Esophagus muscularis mucosa (tissue), 4 donors: Measurements from ENCODE around the gene ZNF500. TPM values are rescaled to one million over a fixed set of nuclear protein-coding genes. Genes with fewer than 3 reads are reported as not detected.

Source experiments
- DNase-seq: peaks from one replicate; pipeline ENCODE4 v3.0.0-alpha.2; 2017; ENCODE audit errors: extremely low spot score
- H3K27ac ChIP-seq, 4 donors: fragments of 200-600 bp; sonication (generic); replicated peaks in 1 of 4; 1 replicate in 3 of 4; 2 replicates in 1 of 4; pipeline ENCODE4 v1.5.1; 2016 to 2019; ENCODE audit warnings: mild to moderate bottlenecking in 1 of 4
- H3K27me3 ChIP-seq, 4 donors: fragments of 200-600 bp; sonication (generic); one replicate each; pipeline versions ENCODE4 v1.5.1 to v1.6.0; 2016 to 2019
- H3K36me3 ChIP-seq, 4 donors: fragments of 200-600 bp; sonication (generic); one replicate each; pipeline ENCODE4 v1.5.1; 2016 to 2019
- H3K4me1 ChIP-seq, 4 donors: fragments of 200-600 bp; sonication (generic); one replicate each; pipeline ENCODE4 v1.5.1; 2016 to 2019
- H3K4me3 ChIP-seq, 4 donors: fragments of 200-600 bp; sonication (generic); 1 replicate in 2 of 4; 2 replicates in 2 of 4; pipeline ENCODE4 v1.5.1; 2016 to 2019; ENCODE audit warnings: mild to moderate bottlenecking in 4 of 4, moderate library complexity in 1 of 4
- H3K9me3 ChIP-seq, 4 donors: fragments of 200-600 bp; sonication (generic); 1 replicate in 3 of 4; 2 replicates in 1 of 4; pipeline ENCODE4 v1.5.1; 2016 to 2019
- CTCF ChIP-seq, 3 experiments: fragments of 200-600 bp in 2 of 3; fragments of 450-650 bp in 1 of 3; sonication (generic) in 2 of 3; IDR thresholded peaks; one replicate each; pipeline ENCODE4 v1.5.1; 2017 to 2019; ENCODE audit warnings: antibody characterized with exemption in 3 of 3, mild to moderate bottlenecking in 2 of 3, moderate library complexity in 1 of 3
- EP300 ChIP-seq: sonication (generic); formaldehyde crosslinking; IDR thresholded peaks from one replicate; pipeline ENCODE4 v1.6.1; 2017; ENCODE audit warnings: antibody characterized with exemption
- POLR2A ChIP-seq: fragments of 450-650 bp; IDR thresholded peaks from one replicate; pipeline ENCODE4 v1.6.1; 2017; ENCODE audit warnings: antibody characterized with exemption, moderate library complexity, mild to moderate bottlenecking, low read depth
- POLR2AphosphoS5 ChIP-seq, 2 donors: sonication (generic); formaldehyde crosslinking; IDR thresholded peaks; one replicate each; pipeline ENCODE4 v1.6.1; 2017; ENCODE audit warnings: antibody characterized with exemption in 2 of 2
- WGBS: methylation state at CpG from one replicate; pipeline ENCODE4 v1.1.5; 2018; 5-methylcytosine and 5-hydroxymethylcytosine counted together
- intact Hi-C: fragments of 100-400 bp; cut with DNase I; formaldehyde crosslinking; loops from one replicate; pipeline ENCODE4 v1.15.1; 2023
- total RNA-seq, 4 donors: library from RNA; depleted of rRNA; stranded (reverse); fragments of >200 nt; gene quantifications; one replicate each; pipeline versions ENCODE4 v1.1.0 to v1.2.1, GENCODE V29; 2016

ZNF500 gene
- total RNA-seq, 4 donors from 2014 or later = 7.5 to 19.4 (median 13.9) TPM

GRCh38 chr16:4709481-4709880 lies 57.5 kb downstream of the ZNF500 start:
- DNase-seq = no peak
- Histone ChIP-seq H3K4me1 (no peaks in the 10 kb centered on the region), H3K27ac (no peak overlapping the region), H3K27me3 (no peaks in the 10 kb centered on the region), H3K36me3 (peaks cover 42 to 92% (median 77%) of the 10 kb centered on the region in 4 donors), H3K4me3 (no peak overlapping the region), H3K9me3 (no peaks in the 10 kb centered on the region)
- intact Hi-C loops = no loop called here
- WGBS = 91% methylated on average over 4 of the region's 4 CpGs
- TF ChIP-seq POLR2A = no peak
- no peak for TF ChIP-seq POLR2AphosphoS5 (IDR thresholded peaks at IDR 0.05)
- TF ChIP-seq CTCF (IDR thresholded peaks at IDR 0.05) = no peak
- no peak for TF ChIP-seq EP300

- TF ChIP-seq POLR2AphosphoS5 (IDR thresholded peaks at IDR 0.05) (no peak), CTCF (IDR thresholded peaks at IDR 0.05) (no peak), EP300 (no peak), POLR2A (no peak)
These were observed 60.1 kb downstream of the ZNF500 start for GRCh38 chr16:4706871-4707270.

GRCh38 chr16:4704913-4705312 lies 62.0 kb downstream of the ZNF500 start:
- TF ChIP-seq CTCF (IDR thresholded peaks at IDR 0.05) (no peak), POLR2A (no peak), POLR2AphosphoS5 (IDR thresholded peaks at IDR 0.05) (no peak), EP300 (no peak)
- intact Hi-C loops = no loop called here
- 97% methylated on average over 14 of the region's 14 CpGs for WGBS
- DNase-seq = no peak
- no peaks in the 10 kb centered on the region for H3K9me3 ChIP-seq
- H3K4me1 ChIP-seq = no peaks in the 10 kb centered on the region
- peaks cover 51 to 90% (median 72%) of the 10 kb centered on the region in 4 donors for H3K36me3 ChIP-seq
- H3K27ac ChIP-seq = no peak overlapping the region
- no peak overlapping the region for H3K4me3 ChIP-seq
- no peaks in the 10 kb centered on the region for H3K27me3 ChIP-seq

More at GRCh38 chr16:4706871-4707270, 60.1 kb downstream of the ZNF500 start:
- peaks cover 39 to 86% (median 71%) of the 10 kb centered on the region in 4 donors for H3K36me3 ChIP-seq
- 86% methylated on average over 7 of the region's 7 CpGs for WGBS
- intact Hi-C loops = no loop called here
- no peak overlapping the region for H3K4me3 ChIP-seq
- H3K4me1 ChIP-seq = no peaks in the 10 kb centered on the region
- DNase-seq = no peak
- H3K27me3 ChIP-seq = no peaks in the 10 kb centered on the region
- no peak overlapping the region for H3K27ac ChIP-seq
- no peaks in the 10 kb centered on the region for H3K9me3 ChIP-seq

GRCh38 chr16:4704491-4704890 lies 62.5 kb downstream of the ZNF500 start:
- no peak overlapping the region for H3K27ac ChIP-seq
- no peaks in the 10 kb centered on the region for H3K27me3 ChIP-seq
- no peak for DNase-seq
- no peaks in the 10 kb centered on the region for H3K4me1 ChIP-seq
- no peak for TF ChIP-seq POLR2A
- no peak for TF ChIP-seq CTCF (IDR thresholded peaks at IDR 0.05)
- no peak for TF ChIP-seq POLR2AphosphoS5 (IDR thresholded peaks at IDR 0.05)
- TF ChIP-seq EP300 = no peak
- H3K36me3 ChIP-seq = peaks cover 52 to 90% (median 72%) of the 10 kb centered on the region in 4 donors
- 95% methylated on average over 8 of the region's 8 CpGs for WGBS
- no peak overlapping the region for H3K4me3 ChIP-seq
- H3K9me3 ChIP-seq = no peaks in the 10 kb centered on the region
- intact Hi-C loops = no loop called here

- H3K4me3 ChIP-seq = no peak overlapping the region
- no peaks in the 10 kb centered on the region for H3K9me3 ChIP-seq
- no peak overlapping the region for H3K27ac ChIP-seq
- DNase-seq = no peak
- no peak for TF ChIP-seq CTCF (IDR thresholded peaks at IDR 0.05)
- no peak for TF ChIP-seq POLR2AphosphoS5 (IDR thresholded peaks at IDR 0.05)
- no peaks in the 10 kb centered on the region for H3K4me1 ChIP-seq
- intact Hi-C loops = no loop called here
- 81% methylated on average over 7 of the region's 7 CpGs for WGBS
- no peaks in the 10 kb centered on the region for H3K27me3 ChIP-seq
- H3K36me3 ChIP-seq = peaks cover 51 to 91% (median 75%) of the 10 kb centered on the region in 4 donors
These were observed 63.1 kb downstream of the ZNF500 start for GRCh38 chr16:4703906-4704305.
